Measurements from ENCODE around the gene TGIF1.
"Not testable (repeated sequence)": the region's sequence is repeated elsewhere in the genome, so short reads cannot be mapped to it uniquely, and the experiment has no call there.

TGIF1 gene

DNA sequence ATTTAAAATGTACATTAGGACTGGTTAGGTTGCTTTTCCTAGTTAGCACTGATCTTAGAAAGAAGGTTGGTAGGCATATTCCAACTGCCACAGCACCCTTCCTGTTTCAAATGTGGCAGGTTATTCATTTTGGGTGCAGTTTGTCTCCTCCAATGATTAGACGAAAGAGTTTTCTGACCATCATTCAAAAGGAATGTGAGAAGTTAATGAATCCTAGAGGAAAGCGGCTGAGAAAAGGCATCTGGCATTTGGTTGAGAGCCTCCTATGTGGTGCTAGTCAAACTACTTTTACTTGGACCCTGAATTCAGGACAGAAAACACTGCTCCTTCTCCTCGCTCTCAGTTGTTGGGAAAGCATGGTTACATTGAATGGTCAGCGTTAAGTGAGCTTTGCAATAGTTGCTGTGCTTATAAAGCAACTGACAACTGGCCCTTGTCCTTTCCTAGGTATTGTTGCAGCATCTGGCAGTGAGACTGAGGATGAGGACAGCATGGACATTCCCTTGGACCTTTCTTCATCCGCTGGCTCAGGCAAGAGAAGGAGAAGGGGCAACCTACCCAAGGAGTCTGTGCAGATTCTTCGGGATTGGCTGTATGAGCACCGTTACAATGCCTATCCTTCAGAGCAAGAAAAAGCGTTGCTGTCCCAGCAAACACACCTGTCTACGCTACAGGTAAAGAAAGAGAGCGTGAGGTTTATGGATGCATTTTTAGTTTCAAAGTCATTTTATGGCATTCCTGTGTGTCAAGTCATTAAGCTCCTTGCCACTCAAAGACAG lies 6.1 kb downstream of the TGIF1 start:
- DNase-seq (ENCODE audit: low spot score) = no peak

DNA sequence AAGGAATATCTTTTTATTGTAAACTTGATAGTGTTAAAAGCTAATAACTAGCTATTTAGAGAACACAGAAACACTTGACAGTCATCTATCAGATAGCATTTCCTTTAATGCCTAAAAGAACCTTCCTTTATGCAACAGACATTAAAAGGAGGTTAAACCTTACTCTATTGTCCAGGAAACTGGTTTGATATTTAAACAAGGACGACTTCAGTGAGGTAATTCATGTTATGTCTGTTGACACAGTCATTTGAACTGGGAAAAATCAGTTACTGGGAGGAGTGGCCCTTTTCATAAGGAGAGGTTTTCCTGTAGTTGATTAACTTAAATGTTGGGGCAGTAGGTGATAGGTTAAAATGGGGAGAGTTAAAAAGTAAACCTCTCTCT lies 6.7 kb downstream of the TGIF1 start:
- no peak for DNase-seq (ENCODE audit: low spot score)

- no peak for DNase-seq (ENCODE audit: low spot score)
These were observed 7.3 kb downstream of the TGIF1 start for GRCh38 chr18:3457261-3457724.

- DNase-seq (ENCODE audit: low spot score) = no peak
These were observed 8.4 kb downstream of the TGIF1 start for GRCh38 chr18:3458378-3458777.

- DNase-seq (ENCODE audit: low spot score) = no peak
These were observed 9.2 kb downstream of the TGIF1 start for GRCh38 chr18:3458952-3459853.

- DNase-seq (ENCODE audit: low spot score) = no peak
These were observed 10.9 kb downstream of the TGIF1 start for GRCh38 chr18:3460823-3461398.

DNA sequence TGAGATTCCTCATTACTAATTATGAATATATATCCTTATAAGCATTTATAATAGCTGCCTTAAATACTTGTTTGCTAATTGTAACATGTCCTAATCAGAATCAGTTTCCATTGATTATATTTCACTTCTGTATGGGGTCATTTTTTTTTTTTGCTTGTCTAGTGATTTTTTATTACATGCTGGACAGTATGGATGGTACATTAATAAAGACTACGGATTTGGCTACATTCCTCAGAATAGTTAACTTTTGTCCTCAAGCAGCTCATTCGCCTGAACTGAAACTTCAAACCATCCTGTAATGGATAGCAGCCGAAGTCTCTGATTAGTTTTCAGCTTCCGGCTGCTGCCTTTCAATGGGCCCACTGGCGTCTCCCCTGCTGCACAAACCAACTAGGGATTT lies 11.7 kb downstream of the TGIF1 start:
- DNase-seq (ENCODE audit: low spot score) = no peak

- no peak for DNase-seq (ENCODE audit: low spot score)
These were observed 13.1 kb downstream of the TGIF1 start for GRCh38 chr18:3463051-3463450.

DNA sequence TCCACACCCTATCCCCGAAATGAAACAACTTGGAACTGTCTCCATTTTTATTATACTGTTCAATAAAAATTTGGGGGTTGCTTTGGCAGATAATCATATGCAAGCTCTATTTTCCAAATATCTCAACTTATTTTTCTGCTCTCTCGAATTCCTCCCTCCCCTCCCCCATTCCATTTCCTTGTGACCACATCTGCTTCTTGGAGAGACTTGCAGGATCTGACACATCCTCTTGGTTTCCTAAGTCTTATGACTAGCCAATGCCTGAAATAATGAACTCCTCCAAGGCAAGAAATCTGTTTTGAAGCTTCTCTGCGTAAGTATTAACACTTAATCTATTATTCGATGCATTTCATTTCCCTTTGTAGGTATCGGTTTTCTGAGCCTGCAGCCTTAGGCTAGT lies 16.1 kb downstream of the TGIF1 start:
- no peak for DNase-seq (ENCODE audit: low spot score)

DNA sequence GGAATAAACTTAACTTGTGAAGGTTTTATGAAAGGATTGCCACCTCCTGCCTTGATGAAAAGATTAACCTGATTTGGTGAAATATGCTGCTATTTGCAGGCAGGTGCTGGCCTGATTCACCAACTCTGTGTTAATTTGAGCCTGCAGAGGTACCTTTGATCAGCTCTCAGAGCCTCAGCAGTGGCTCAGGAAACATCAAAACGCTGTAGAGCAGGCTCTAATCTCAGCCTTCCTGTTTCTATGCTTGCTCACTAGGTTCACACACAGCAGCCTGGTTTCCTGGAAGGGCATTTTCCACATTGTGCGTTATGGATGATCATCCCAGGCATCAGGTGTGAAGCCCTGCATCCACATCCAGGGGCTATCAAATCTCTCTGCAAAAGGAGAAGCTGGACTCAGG lies 16.9 kb downstream of the TGIF1 start:
- DNase-seq (ENCODE audit: low spot score) = no peak

DNA sequence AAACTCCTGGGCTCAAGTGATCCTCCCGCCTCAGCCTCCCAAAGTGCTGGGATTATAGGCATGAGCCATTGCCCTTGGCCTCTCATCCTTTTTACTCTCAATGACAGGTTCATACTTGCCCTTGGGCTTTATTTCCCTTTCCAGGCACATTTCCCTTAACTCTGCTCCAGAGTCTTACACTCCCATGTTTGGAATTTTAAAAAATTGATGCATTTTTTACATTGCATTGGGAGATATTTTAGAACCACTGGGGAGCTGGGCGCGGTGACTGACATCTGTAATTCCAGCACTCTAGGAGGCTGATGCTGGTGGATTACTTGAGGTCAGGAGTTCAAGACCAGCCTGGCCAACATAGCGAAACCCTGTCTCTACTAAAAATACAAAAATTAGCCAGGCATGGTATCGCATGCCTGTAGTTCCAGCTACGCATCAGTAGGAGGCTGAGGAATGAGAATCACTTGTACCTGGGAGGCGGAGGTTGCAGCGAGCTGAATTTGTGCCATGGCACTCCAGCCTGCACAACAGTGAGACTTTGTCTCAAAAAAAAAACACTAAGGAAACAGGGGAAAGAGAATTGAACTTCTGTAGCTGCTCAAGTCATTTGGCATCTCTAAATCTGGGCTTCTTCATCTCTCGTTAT lies 18.2 kb downstream of the TGIF1 start:
- no peak for DNase-seq (ENCODE audit: low spot score)

DNA sequence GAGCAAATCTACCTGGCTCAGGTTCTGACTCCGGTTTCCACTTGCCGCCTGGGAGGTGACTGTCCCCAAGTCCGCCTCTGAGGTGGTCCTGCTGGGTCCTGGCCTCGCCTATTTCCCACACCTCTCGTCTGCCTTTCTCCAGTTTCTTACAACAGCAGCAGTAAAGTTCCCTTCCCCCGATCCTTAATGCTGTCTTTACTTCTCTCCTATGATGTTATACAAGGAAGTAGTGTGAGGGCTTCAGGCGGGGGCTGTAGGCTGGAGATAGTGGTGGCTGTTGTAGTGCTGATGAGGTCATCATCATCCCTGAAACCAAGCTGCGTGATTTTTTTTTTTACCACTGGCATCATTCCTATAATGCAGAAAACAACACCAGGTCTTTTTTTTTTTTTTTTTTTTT lies 18.9 kb downstream of the TGIF1 start:
- DNase-seq (ENCODE audit: low spot score) = no peak

DNA sequence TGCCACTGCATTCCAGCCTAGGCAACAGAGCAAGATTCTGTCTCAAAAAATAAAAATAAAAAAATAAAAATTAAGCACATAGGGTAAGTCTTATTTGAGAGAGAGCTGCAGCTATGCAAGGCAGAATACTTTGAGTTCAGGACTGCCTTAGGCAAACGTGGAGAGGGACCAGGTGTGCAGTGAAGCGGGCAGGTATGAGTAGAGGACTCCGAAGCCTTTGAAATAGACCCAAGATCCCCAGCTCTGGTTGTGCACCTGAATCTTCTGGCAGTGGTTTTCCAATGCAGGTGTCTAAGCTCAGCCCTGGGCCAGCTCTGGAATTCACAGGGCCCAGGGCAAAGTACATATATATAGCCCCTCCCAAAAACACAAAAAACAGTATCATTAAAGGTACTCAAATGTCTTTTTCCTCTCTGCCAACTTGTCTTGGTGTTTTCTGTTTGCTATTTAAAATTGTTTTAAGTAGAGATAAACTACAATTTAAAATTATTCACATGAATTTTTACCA lies 21.2 kb downstream of the TGIF1 start:
- no peak for DNase-seq (ENCODE audit: low spot score)

DNA sequence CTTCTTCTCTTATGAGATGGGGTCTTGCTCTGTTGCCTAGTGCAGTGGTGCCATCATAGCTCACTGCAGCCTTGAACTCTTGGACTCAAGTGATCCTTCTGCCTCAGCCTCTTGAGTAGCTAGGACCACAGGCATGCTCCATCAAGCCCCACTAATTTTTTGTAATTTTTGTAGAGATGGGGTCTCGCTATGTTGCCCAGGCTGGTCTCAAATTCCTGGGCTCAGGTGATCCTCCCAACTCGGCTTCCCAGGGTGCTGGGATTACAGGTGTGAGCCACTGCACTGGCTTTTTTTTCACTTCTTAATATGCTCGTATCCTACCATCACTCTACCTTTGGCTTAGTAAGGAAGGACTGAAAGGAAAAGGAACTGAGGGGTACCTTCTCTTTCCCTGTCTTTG lies 22.1 kb downstream of the TGIF1 start:
- DNase-seq (ENCODE audit: low spot score) = not testable (repeated sequence)

DNA sequence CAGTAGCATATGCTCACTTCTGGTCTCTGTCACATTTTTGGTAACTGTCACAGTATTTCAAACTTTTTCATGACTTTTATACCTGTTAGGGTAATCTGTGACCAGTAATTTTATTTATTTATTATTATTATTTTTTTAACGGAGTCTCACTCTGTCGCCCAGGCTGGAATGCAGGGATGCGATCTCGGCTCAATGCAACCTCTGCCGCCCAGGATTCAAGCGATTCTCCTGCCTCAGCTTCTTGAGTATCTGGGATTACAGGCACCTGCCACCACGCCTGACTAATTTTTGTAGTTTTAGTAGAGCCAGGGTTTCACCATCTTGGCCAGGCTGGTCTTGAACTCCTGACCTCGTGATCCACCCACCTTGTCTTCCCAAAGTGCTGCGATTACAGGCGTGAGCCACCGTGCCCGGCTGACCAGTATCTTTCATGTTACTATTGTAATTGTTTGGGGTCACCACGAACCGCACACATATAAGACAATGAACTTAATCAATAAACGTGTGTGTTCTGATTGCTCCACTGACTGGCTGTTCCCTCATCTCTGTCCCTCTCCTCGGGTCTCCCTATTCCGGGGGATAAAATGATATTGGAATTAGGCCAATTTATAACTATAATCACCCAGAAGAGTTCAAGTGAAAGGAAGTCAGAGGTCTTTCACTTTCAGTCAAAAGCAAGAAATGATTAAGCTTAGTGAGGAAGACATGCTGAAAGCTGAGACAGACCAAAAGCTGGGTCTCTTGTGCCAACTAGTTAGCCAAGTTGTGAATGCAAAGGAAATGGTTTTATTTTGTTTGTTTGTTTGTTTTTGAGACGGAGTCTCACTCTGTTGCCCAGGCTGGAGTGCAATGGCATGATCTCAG lies 22.9 kb downstream of the TGIF1 start:
- no peak for DNase-seq (ENCODE audit: low spot score)

DNA sequence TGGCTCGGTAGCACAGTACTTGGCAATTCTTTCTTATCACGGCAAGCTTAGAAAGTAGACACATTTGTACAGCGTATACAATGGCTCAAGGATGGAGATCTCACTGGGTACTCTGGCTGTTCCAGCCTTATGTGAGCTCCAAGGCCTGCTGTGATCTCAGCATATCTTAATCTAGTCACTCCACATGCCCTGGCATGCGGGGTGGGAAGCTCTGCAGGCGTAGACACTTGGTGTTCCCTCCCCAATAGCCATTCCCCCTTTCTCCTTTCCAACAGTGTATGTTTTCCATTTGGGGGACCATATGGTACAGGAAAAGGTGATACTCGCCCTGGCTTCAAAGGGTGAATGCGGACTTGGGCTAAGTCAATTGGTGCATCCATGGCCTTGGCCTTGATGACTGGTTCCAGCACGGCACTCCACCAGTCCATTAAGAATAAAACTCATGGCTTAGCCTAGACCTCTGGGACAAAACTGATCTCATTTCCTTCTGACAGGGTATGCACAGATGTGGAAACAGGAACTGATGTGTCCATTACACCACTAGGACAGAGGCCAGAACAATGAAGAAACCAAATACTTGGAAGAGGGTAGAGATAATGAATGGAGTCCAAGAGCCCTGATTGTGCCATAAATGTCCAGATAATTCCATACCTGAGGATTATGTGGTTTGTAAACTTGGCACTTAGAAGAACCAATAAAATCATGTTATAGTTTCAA lies 28.4 kb downstream of the TGIF1 start:
- DNase-seq (ENCODE audit: low spot score) = no peak

- DNase-seq (ENCODE audit: low spot score) = no peak
These were observed 30.1 kb downstream of the TGIF1 start for GRCh38 chr18:3479978-3480509.

DNA sequence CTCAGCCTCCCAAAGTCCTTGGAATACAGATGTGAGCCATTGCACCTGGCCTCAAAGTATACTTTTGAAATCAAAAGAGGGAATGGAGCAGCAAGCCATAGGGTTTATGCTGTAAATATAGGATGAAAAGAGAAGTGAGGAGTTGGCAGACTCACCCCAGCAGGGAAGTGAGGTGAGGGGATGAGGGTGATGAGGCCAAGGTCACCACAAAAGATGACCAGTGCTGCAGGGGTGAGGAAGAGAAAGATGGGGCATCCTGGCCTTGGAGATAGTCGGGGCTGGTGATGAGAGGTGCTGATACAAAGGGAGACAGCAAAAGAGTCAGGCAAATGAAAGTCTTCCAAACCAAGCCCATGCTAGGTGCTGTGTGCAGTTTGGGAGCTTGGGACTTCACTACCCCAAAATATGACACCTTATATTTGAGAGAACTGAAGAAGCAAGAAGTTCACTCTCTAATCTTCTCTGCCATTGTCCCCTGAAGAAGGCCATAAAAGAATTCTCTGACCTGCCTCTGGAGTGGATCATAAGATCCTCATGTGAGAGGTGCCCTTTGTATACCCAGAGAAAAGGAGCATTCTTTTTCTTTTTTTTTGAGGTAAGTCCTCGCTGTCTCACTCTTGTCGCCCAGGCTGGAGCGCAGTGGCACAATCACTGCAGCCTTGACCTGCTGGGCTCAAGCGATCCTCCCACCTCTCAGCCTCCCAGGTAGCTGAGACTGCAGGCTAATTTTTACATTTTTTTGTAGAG lies 31.0 kb downstream of the TGIF1 start:
- no peak for DNase-seq (ENCODE audit: low spot score)

GRCh38 chr18:3481696-3482210 lies 31.8 kb downstream of the TGIF1 start:
- no peak for DNase-seq (ENCODE audit: low spot score)
